SK-N-DZ (cell line): ENCODE measurements around the gene CRTC2.

Experiments used
- small RNA-seq, 2 experiments: library from RNA; depleted of rRNA; stranded (forward); fragments of <200 nt; gene quantifications; one replicate each; pipeline ENCODE3, GENCODE V24; 2014

The CRTC2 gene

Small RNAs within 50 kb of the gene (small RNA-seq; reads per million reads assigned to genes)
- gene MIR6737: 0.03 to 0.04 reads per million in 2 experiments
